Inflammatory macrophage (primary cell): ENCODE measurements around the gene SREBF2.
A peak's percentile ranks its signal among the peaks of the same experiment; 100 is the strongest.
"Not testable (repeated sequence)": the region's sequence is repeated elsewhere in the genome, so short reads cannot be mapped to it uniquely, and the experiment has no call there.

ENCODE experiments used
- DNase-seq, 2 donors: peaks; one replicate each; pipeline ENCODE4 v3.0.0-alpha.2; 2020 to 2022

The SREBF2 gene

GRCh38 chr22:41842996-41843970 lies 10.4 kb downstream of the SREBF2 start:
- DNase-seq, result no peak

- DNase-seq, result no peak
Observed at GRCh38 chr22:41844036-41844435, 11.1 kb downstream of the SREBF2 start.

- no peak for DNase-seq
Observed at GRCh38 chr22:41844513-41844912, 11.6 kb downstream of the SREBF2 start.

GRCh38 chr22:41845380-41846267 lies 12.7 kb downstream of the SREBF2 start:
- DNase-seq, result no peak

GRCh38 chr22:41846268-41846987 lies 13.5 kb downstream of the SREBF2 start:
- no peak for DNase-seq

GRCh38 chr22:41847300-41847699 lies 14.4 kb downstream of the SREBF2 start:
- no peak for DNase-seq

GRCh38 chr22:41848468-41848867 lies 15.6 kb downstream of the SREBF2 start:
- peak; percentile 91 to 95 for DNase-seq

GRCh38 chr22:41856469-41856868 lies 23.6 kb downstream of the SREBF2 start:
- DNase-seq, result no peak

- peak; percentile 64 to 68 for DNase-seq
Observed at GRCh38 chr22:41857155-41857859, 24.4 kb downstream of the SREBF2 start.

- no peak for DNase-seq
Observed at GRCh38 chr22:41857860-41858199, 24.9 kb downstream of the SREBF2 start.

- DNase-seq, result peak in 1 of 2 donors; percentile 23
Observed at GRCh38 chr22:41862160-41862529, 29.2 kb downstream of the SREBF2 start.

GRCh38 chr22:41862530-41863266 lies 29.8 kb downstream of the SREBF2 start:
- peak in 1 of 2 donors; percentile 48 for DNase-seq

GRCh38 chr22:41863472-41863871 lies 30.6 kb downstream of the SREBF2 start:
- no peak for DNase-seq

GRCh38 chr22:41868556-41868955 lies 35.7 kb downstream of the SREBF2 start:
- DNase-seq, result no peak

- DNase-seq, result not testable (repeated sequence)
Observed at GRCh38 chr22:41870081-41870480, 37.2 kb downstream of the SREBF2 start.

- DNase-seq, result no peak
Observed at GRCh38 chr22:41870786-41871185, 37.9 kb downstream of the SREBF2 start.

GRCh38 chr22:41873391-41873790 lies 40.5 kb downstream of the SREBF2 start:
- no peak for DNase-seq

GRCh38 chr22:41874090-41874489 lies 41.2 kb downstream of the SREBF2 start:
- no peak for DNase-seq

- DNase-seq, result no peak
Observed at GRCh38 chr22:41875531-41876270, 42.8 kb downstream of the SREBF2 start.

- DNase-seq, result no peak
Observed at GRCh38 chr22:41876275-41876674, 43.4 kb downstream of the SREBF2 start.

GRCh38 chr22:41876675-41877074 lies 43.8 kb downstream of the SREBF2 start:
- no peak for DNase-seq
